Gastroesophageal sphincter (tissue), 3 donors: ENCODE data around the gene COL6A3.

ENCODE experiments used
- POLR2A ChIP-seq, 2 donors: fragments of 450-650 bp; IDR thresholded peaks; one replicate each; pipeline ENCODE4 v1.6.1; 2017; ENCODE audit warnings: antibody characterized with exemption in 2 of 2, mild to moderate bottlenecking in 2 of 2, moderate library complexity in 1 of 2
- POLR2AphosphoS5 ChIP-seq: sonication (generic); formaldehyde crosslinking; IDR thresholded peaks from one replicate; pipeline ENCODE4 v1.6.1; 2017; ENCODE audit warnings: antibody characterized with exemption
- TF ChIP-seq, protein P1 (sequence below), 4 experiments: fragments of 200-600 bp in 2 of 4; fragments of 450-650 bp in 2 of 4; sonication (generic) in 1 of 4; IDR thresholded peaks; one replicate each; pipeline ENCODE4 v1.5.1; 2017 to 2019; ENCODE audit warnings: antibody characterized with exemption in 4 of 4, mild to moderate bottlenecking in 2 of 4, moderate library complexity in 2 of 4

GRCh38 chr2:237388036-237388435 lies 25.9 kb downstream of the COL6A3 start:
- TF ChIP-seq, protein P1, sequence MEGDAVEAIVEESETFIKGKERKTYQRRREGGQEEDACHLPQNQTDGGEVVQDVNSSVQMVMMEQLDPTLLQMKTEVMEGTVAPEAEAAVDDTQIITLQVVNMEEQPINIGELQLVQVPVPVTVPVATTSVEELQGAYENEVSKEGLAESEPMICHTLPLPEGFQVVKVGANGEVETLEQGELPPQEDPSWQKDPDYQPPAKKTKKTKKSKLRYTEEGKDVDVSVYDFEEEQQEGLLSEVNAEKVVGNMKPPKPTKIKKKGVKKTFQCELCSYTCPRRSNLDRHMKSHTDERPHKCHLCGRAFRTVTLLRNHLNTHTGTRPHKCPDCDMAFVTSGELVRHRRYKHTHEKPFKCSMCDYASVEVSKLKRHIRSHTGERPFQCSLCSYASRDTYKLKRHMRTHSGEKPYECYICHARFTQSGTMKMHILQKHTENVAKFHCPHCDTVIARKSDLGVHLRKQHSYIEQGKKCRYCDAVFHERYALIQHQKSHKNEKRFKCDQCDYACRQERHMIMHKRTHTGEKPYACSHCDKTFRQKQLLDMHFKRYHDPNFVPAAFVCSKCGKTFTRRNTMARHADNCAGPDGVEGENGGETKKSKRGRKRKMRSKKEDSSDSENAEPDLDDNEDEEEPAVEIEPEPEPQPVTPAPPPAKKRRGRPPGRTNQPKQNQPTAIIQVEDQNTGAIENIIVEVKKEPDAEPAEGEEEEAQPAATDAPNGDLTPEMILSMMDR (IDR thresholded peaks at IDR 0.05) = no peak
- TF ChIP-seq POLR2A (IDR thresholded peaks at IDR 0.05) = no peak
- TF ChIP-seq POLR2AphosphoS5 = no peak
